CD8-positive, alpha-beta memory T cell (primary cell): ENCODE results near the gene CST7. TPM values are rescaled to one million over a fixed set of nuclear protein-coding genes. Genes with fewer than 3 reads are reported as not detected.
A peak's percentile ranks its signal among the peaks of the same experiment; 100 is the strongest.
"Not testable (repeated sequence)": the region's sequence is repeated elsewhere in the genome, so short reads cannot be mapped to it uniquely, and the experiment has no call there.

Experiments
- CTCF ChIA-PET: fragments of 350-600 bp; sonication (Branson Sonifier 250); formaldehyde crosslinking; loops from one replicate; lab custom pipeline; 2021; ENCODE audit warnings: antibody characterized with exemption; lab: Charles Lee
- POLR2A ChIA-PET: fragments of 350-600 bp; sonication (Branson Sonifier 250); formaldehyde crosslinking; loops from one replicate; lab custom pipeline; 2021; ENCODE audit warnings: antibody characterized with exemption; lab: Charles Lee
- DNase-seq, 5 donors: peaks; one replicate each; pipeline versions ENCODE4 v3.0.0 to v3.0.0-alpha.2; 2020 to 2022; ENCODE audit warnings: mixed read lengths in 1 of 5
- H3K27ac ChIP-seq: one replicate; pipeline ENCODE4 v1.7.0; 2013; ENCODE audit warnings: low read depth, mild to moderate bottlenecking, low read length, moderate library complexity
- H3K27me3 ChIP-seq: 2 replicates; pipeline ENCODE4 v1.7.0; 2013; ENCODE audit warnings: low read length, mild to moderate bottlenecking; ENCODE audit not compliant: insufficient read depth, poor library complexity, severe bottlenecking
- H3K36me3 ChIP-seq: 2 replicates; pipeline ENCODE4 v1.7.0; 2013; ENCODE audit warnings: mild to moderate bottlenecking, low read length, moderate library complexity; ENCODE audit not compliant: insufficient read depth
- H3K4me1 ChIP-seq: 2 replicates; pipeline ENCODE4 v1.7.0; 2013; ENCODE audit warnings: mild to moderate bottlenecking, low read length, moderate library complexity; ENCODE audit not compliant: insufficient read depth
- H3K4me3 ChIP-seq: 2 replicates; pipeline ENCODE4 v1.7.0; 2013; ENCODE audit warnings: mild to moderate bottlenecking, low read length
- H3K9me3 ChIP-seq: 2 replicates; pipeline ENCODE4 v1.7.0; 2013; ENCODE audit warnings: mild to moderate bottlenecking, low read length
- H3K27ac Mint-ChIP-seq, 8 donors: one replicate each; pipeline ENCODE4 v1.8.0; 2020 to 2021; ENCODE audit warnings: mixed read lengths in 8 of 8, mild to moderate bottlenecking in 6 of 8, inconsistent platforms in 3 of 8, moderate library complexity in 3 of 8
- H3K27me3 Mint-ChIP-seq, 2 donors: one replicate each; pipeline ENCODE4 v1.8.0; 2020 to 2021; ENCODE audit warnings: mixed read lengths in 2 of 2, mild to moderate bottlenecking in 1 of 2, moderate library complexity in 1 of 2
- H3K36me3 Mint-ChIP-seq, 3 donors: one replicate each; pipeline ENCODE4 v1.8.0; 2020 to 2021; ENCODE audit warnings: mixed read lengths in 3 of 3, inconsistent platforms in 1 of 3, mild to moderate bottlenecking in 1 of 3
- H3K4me1 Mint-ChIP-seq, 3 donors: one replicate each; pipeline ENCODE4 v1.8.0; 2020 to 2021; ENCODE audit warnings: mixed read lengths in 3 of 3, inconsistent platforms in 1 of 3, mild to moderate bottlenecking in 1 of 3
- H3K4me3 Mint-ChIP-seq, 7 donors: one replicate each; pipeline ENCODE4 v1.8.0; 2020 to 2021; ENCODE audit warnings: mixed read lengths in 7 of 7, mild to moderate bottlenecking in 6 of 7, moderate library complexity in 4 of 7, inconsistent platforms in 2 of 7
- H3K9me3 Mint-ChIP-seq, 5 donors: one replicate each; pipeline ENCODE4 v1.8.0; 2020 to 2022; ENCODE audit warnings: mixed read lengths in 5 of 5, mild to moderate bottlenecking in 3 of 5, moderate library complexity in 2 of 5, inconsistent platforms in 1 of 5
- polyA plus RNA-seq: library from polyadenylated mRNA; unstranded; fragments of 300-500 nt; fragmentation: Illumina TruSeq; gene quantifications from one replicate; pipeline ENCODE4 v1.2.3, GENCODE V29; 2021
- total RNA-seq, 2 experiments: library from RNA; stranded (reverse); gene quantifications; one replicate each; pipeline ENCODE4 v1.2.3, GENCODE V29; 2021

The CST7 gene
- total and polyA plus RNA-seq, 3 experiments from 2014 or later: 124 to 889 (median 131) TPM

- Mint-ChIP-seq H3K4me1 (peaks cover 44 to 70% (median 51%) of the 10 kb centered on the region in 3 donors), H3K9me3 (peaks cover 6 to 28% (median 26%) of the 10 kb centered on the region in 5 donors), H3K27ac (peak overlapping the region in 6 of 8 donors; percentile 41 to 99 (median 96)), H3K4me3 (peak overlapping the region in 1 of 7 donors; percentile 13), H3K36me3 (peaks cover 3 to 39% (median 34%) of the 10 kb centered on the region in 3 donors)
- H3K27me3 ChIP-seq, POLR2A ChIA-PET, H3K27ac ChIP-seq, H3K4me1 ChIP-seq, H3K27me3 Mint-ChIP-seq, DNase-seq, H3K4me3 ChIP-seq, H3K9me3 ChIP-seq, H3K36me3 ChIP-seq: not testable (repeated sequence)
- CTCF ChIA-PET: interaction anchor here (1.1 to 1.2 kb wide), 2 partner anchors 8 to 16 kb away, joined by 4 to 6 read pairs; no protein-coding TSS in a partner anchor
These were observed 2.7 kb upstream of the CST7 start for GRCh38 chr20:24946376-24946775.

DNA sequence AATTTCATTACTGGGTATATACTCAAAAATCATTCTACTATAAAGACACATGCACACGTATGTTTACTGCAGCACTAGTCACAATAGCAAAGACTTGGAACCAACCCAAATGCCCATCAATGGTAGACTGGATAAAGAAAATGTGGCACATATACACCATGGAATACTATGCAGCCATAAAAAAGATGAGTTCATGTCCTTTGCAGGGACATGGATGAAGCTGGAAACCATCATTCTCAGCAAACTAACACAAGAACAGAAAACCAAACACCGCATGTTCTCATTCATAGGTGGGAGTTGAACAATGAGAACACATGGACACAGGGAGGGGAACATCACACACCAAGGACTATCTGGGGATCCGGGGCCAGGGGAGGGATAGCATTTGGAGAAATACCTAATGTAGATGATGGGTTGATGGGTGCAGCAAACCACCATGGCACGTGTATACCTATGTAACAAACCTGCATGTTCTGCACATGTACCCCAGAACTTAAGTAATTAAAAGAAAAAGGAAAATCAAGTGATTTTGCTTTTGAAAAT lies 602 bp upstream of the CST7 start:
- Mint-ChIP-seq H3K27ac (peak overlapping the region; percentile 92 to 100 (median 98)), H3K4me1 (peaks cover 61 to 91% (median 69%) of the 10 kb centered on the region in 3 donors)
- DNase-seq: not testable (repeated sequence)

DNA sequence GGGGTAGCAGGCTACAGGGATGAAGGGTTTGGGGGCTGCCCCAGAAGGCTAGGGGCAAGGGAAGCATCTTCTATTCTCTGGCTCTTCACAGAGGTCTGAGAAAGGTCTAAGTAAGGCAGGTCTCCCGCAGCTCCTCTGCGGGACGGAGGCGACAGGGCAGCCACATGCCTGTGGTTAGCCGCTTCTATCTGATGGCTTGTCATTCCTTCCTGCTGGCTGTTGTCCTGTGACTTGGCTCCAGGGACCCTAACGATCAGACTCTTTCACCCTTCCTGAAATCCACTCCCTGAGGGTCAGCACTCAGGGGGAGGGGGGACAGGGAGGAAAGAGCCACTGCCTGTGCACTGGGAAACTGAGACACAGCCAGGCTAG lies 673 bp downstream of the CST7 start:
- H3K27me3 Mint-ChIP-seq: no peaks in the 10 kb centered on the region
- ChIA-PET CTCF (interaction anchor here (0.7 to 7.9 kb wide), 5 partner anchors 10 to 33 kb away, joined by 3 to 50 read pairs (median 6); no protein-coding TSS in a partner anchor), POLR2A (interaction anchor here (0.8 to 4.7 kb wide), 5 partner anchors 10 to 110 kb away, joined by 3 to 34 read pairs (median 6); partner anchors contain the start of gene ACSS1)
- peaks cover 6 to 25% (median 22%) of the 10 kb centered on the region in 5 donors for H3K9me3 Mint-ChIP-seq
- H3K4me3 ChIP-seq: peak overlapping the region; percentile 81
- no peaks in the 10 kb centered on the region for H3K9me3 ChIP-seq
- H3K27me3 ChIP-seq: no peaks in the 10 kb centered on the region
- H3K36me3 ChIP-seq: peaks cover 9% of the 10 kb centered on the region
- peak overlapping the region; percentile 90 to 99 (median 96) for H3K4me3 Mint-ChIP-seq
- peak overlapping the region; percentile 92 to 100 (median 98) for H3K27ac Mint-ChIP-seq
- peaks cover 33% of the 10 kb centered on the region for H3K4me1 ChIP-seq
- peak overlapping the region; percentile 94 for H3K27ac ChIP-seq
- peaks cover 69 to 92% (median 73%) of the 10 kb centered on the region in 3 donors for H3K4me1 Mint-ChIP-seq
- no peak for DNase-seq
- H3K36me3 Mint-ChIP-seq: peaks cover 6 to 69% (median 26%) of the 10 kb centered on the region in 3 donors

More for the DNA sequence above, 602 bp upstream of the CST7 start:
- H3K4me3 Mint-ChIP-seq: peak overlapping the region; percentile 90 to 99 (median 96)
- H3K36me3 Mint-ChIP-seq: peaks cover 9 to 58% (median 32%) of the 10 kb centered on the region in 3 donors
- H3K27me3 Mint-ChIP-seq, H3K27me3 ChIP-seq, H3K36me3 ChIP-seq, H3K9me3 ChIP-seq: not testable (repeated sequence)
- ChIA-PET CTCF (interaction anchor here (2.9 kb wide), 1 partner anchor 12 kb away, joined by 19 read pairs; no protein-coding TSS in a partner anchor), POLR2A (interaction anchor here (1.0 to 4.7 kb wide), 5 partner anchors 12 to 142 kb away, joined by 3 to 34 read pairs (median 6); partner anchors contain the start of gene ACSS1)
- Histone ChIP-seq H3K27ac (peak overlapping the region; percentile 38), H3K4me1 (peaks cover 21% of the 10 kb centered on the region), H3K4me3 (peak overlapping the region; percentile 81)
- peaks cover 6 to 28% (median 26%) of the 10 kb centered on the region in 5 donors for H3K9me3 Mint-ChIP-seq

DNA sequence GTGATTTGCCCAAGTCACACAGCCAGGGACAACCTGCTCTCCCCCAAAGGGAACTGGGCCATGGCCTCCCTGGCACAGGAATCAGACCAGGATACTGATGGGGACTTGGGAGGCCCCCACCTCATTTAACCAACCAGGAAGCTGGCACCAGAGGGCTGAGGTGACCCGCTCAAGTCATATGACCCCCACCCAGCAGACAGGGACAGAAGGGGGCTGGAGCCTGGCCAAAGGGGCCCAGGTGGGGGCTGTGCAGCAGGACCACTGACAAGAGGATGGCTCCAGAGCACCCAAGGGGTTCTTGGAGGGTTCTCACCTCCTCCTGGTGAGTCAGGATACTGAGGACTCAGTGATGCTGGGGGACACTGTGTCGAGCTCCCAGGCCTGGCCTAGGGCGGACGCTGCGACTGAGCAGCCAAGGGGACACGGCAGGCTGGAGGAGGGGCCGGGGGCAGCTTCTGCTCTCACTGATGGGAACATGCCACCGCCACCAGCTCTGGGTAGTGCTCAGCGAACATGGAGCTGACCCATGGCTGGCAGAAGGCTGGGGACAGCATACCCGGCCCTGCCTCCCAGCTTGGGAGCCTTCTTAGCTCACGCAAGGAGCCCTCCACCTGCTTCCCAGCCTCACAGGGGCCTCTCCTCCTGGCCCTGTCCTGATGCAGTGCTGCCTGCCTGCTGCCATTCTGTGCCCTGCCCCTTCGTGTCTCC lies 1.2 kb downstream of the CST7 start:
- CTCF ChIA-PET: interaction anchor here (1.0 to 7.9 kb wide), 5 partner anchors 10 to 44 kb away, joined by 3 to 50 read pairs (median 6); no protein-coding TSS in a partner anchor
- Histone ChIP-seq H3K27ac (peak overlapping the region; percentile 94), H3K9me3 (no peaks in the 10 kb centered on the region), H3K4me1 (peaks cover 38% of the 10 kb centered on the region), H3K36me3 (peaks cover 9% of the 10 kb centered on the region), H3K27me3 (no peaks in the 10 kb centered on the region), H3K4me3 (peak overlapping the region; percentile 81)
- Mint-ChIP-seq H3K4me1 (peaks cover 73 to 92% (median 77%) of the 10 kb centered on the region in 3 donors), H3K27me3 (no peaks in the 10 kb centered on the region), H3K27ac (peak overlapping the region; percentile 92 to 100 (median 98)), H3K36me3 (peaks cover 11 to 74% (median 24%) of the 10 kb centered on the region in 3 donors), H3K4me3 (peak overlapping the region; percentile 90 to 99 (median 96)), H3K9me3 (peaks cover 6 to 24% (median 19%) of the 10 kb centered on the region in 5 donors)
- POLR2A ChIA-PET: interaction anchor here (1.6 to 4.7 kb wide), 3 partner anchors 10 to 18 kb away, joined by 3 to 34 read pairs (median 6); no protein-coding TSS in a partner anchor
- peak in 1 of 5 donors; percentile 54 for DNase-seq

DNA sequence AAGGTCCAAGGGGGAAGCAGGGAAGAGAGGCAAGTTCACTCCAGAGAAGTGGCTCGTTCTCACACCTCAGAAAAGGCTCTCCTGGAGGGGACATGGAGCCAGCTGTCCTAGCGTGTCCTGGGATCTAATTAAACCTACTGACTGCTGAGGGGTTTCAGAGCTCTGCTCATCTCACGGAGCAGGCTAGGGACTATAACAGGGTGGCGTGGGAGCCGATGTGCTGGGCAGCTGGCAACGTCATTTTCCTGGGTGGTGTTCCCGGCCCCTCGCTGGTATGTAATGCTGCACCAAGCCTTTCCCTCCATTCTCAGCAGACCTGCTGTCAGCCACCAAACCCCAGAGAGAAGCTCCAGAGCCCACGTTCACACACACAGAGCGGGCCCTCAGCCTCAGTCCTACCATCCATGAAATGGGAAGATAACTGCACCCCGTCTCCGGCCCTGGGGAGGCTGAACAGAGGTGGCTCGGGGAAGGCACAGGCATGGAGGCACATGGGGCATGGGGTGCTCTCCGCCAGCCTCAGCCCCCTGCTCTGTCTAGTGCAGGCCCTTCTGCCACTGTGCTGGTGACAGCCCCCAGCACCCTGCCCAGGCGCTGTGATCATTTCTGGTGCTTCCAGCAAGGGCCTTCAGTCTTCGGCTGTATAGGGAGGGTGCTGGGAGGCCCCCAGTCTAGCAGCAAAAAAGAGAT lies 1.9 kb downstream of the CST7 start:
- no peaks in the 10 kb centered on the region for H3K27me3 ChIP-seq
- H3K4me1 ChIP-seq: peaks cover 44% of the 10 kb centered on the region
- ChIA-PET CTCF (interaction anchor here (1.0 to 7.9 kb wide), 5 partner anchors 9 to 43 kb away, joined by 3 to 50 read pairs (median 6); no protein-coding TSS in a partner anchor), POLR2A (interaction anchor here (0.5 to 4.7 kb wide), 3 partner anchors 9 to 477 kb away, joined by 3 to 34 read pairs (median 3); no protein-coding TSS in a partner anchor)
- H3K36me3 ChIP-seq: peaks cover 9% of the 10 kb centered on the region
- Mint-ChIP-seq H3K9me3 (peaks cover 0 to 17% (median 12%) of the 10 kb centered on the region in 5 donors), H3K4me3 (peak overlapping the region; percentile 90 to 99 (median 96)), H3K27ac (peak overlapping the region; percentile 92 to 100 (median 98)), H3K4me1 (peaks cover 71 to 92% (median 76%) of the 10 kb centered on the region in 3 donors), H3K36me3 (peaks cover 11 to 74% (median 17%) of the 10 kb centered on the region in 3 donors), H3K27me3 (no peaks in the 10 kb centered on the region)
- peak overlapping the region; percentile 81 for H3K4me3 ChIP-seq
- no peak for DNase-seq
- H3K27ac ChIP-seq: peak overlapping the region; percentile 94
- no peaks in the 10 kb centered on the region for H3K9me3 ChIP-seq

GRCh38 chr20:24951536-24952083 lies 2.5 kb downstream of the CST7 start:
- CTCF ChIA-PET: interaction anchor here (2.9 to 7.9 kb wide), 2 partner anchors 8 to 20 kb away, joined by 19 to 50 read pairs; no protein-coding TSS in a partner anchor

More at GRCh38 chr20:24951536-24952083, 2.5 kb downstream of the CST7 start:
- peak overlapping the region; percentile 94 for H3K27ac ChIP-seq
- no peak for DNase-seq
- peaks cover 9% of the 10 kb centered on the region for H3K36me3 ChIP-seq
- peak overlapping the region; percentile 34 for H3K4me3 ChIP-seq
- no peaks in the 10 kb centered on the region for H3K27me3 ChIP-seq
- peaks cover 73 to 95% (median 74%) of the 10 kb centered on the region in 3 donors for H3K4me1 Mint-ChIP-seq
- peaks cover 51% of the 10 kb centered on the region for H3K4me1 ChIP-seq
- POLR2A ChIA-PET: interaction anchor here (1.0 to 4.7 kb wide), 2 partner anchors 8 to 37 kb away, joined by 3 to 34 read pairs; no protein-coding TSS in a partner anchor
- H3K9me3 ChIP-seq: no peaks in the 10 kb centered on the region
- peak overlapping the region; percentile 92 to 100 (median 98) for H3K27ac Mint-ChIP-seq
- H3K9me3 Mint-ChIP-seq: peaks cover 0 to 11% (median 9%) of the 10 kb centered on the region in 5 donors
- H3K36me3 Mint-ChIP-seq: peaks cover 11 to 77% (median 13%) of the 10 kb centered on the region in 3 donors
- H3K27me3 Mint-ChIP-seq: no peaks in the 10 kb centered on the region
- peak overlapping the region; percentile 90 to 99 (median 96) for H3K4me3 Mint-ChIP-seq
